ENCODE measurements around the gene BHLHE23. TPM values are rescaled to one million over a fixed set of nuclear protein-coding genes. Genes with fewer than 3 reads are reported as not detected.

Gene BHLHE23
- total and polyA plus RNA-seq, 5 donors = not detected

GRCh38 chr20:63049561-63050221 is 42.9 kb upstream of the BHLHE23 start:
- H3K4me3 ChIP-seq (ENCODE audit: low read length) = no peak overlapping the region
- DNase-seq (peak in 1 of 3 donors; percentile 23), ATAC-seq (no peak)
- WGBS = 87% methylated on average over 19 of the region's 19 CpGs
- H3K4me1 ChIP-seq (ENCODE audit: control insufficient read depth, insufficient read depth, low read length) = no peaks in the 10 kb centered on the region
- H3K9me3 ChIP-seq (ENCODE audit: control insufficient read depth, low read length) = no peaks in the 10 kb centered on the region
- intact Hi-C loops (cut with DNase I) = loop anchor here in 2 of 4 donors (10.0 kb wide), 2 partner anchors 125 to 135 kb away; no protein-coding TSS in a partner anchor
- H3K27me3 ChIP-seq (ENCODE audit: control insufficient read depth, insufficient read depth) = no peaks in the 10 kb centered on the region
- H3K27ac ChIP-seq (ENCODE audit: low read length) = no peak overlapping the region

DNA sequence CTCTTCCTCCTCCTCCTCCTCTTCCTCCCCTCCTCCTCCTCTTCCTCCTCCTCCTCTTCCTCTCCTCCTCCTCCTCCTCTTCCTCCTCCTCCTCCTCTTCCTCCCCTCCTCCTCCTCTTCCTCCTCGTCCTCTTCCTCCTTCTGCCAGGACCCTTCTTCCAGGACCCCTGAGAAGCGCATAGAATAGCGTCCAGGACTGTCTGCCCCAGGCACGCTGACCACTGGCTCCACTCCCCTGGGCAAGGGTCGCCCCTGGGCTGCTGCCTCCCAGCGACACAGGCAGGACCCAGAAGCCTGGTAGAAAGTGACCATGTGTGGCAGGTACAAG is 42.4 kb upstream of the BHLHE23 start:
- H3K4me3 ChIP-seq (ENCODE audit: low read length) = no peak overlapping the region
- H3K27ac ChIP-seq (ENCODE audit: low read length) = no peak overlapping the region
- intact Hi-C loops (cut with DNase I) = no loop called here
- H3K27me3 ChIP-seq (ENCODE audit: control insufficient read depth, insufficient read depth) = no peaks in the 10 kb centered on the region
- WGBS = 88% methylated on average over 6 of the region's 6 CpGs
- H3K4me1 ChIP-seq (ENCODE audit: control insufficient read depth, insufficient read depth, low read length) = no peaks in the 10 kb centered on the region
- no peak for ATAC-seq
- no peaks in the 10 kb centered on the region for H3K9me3 ChIP-seq (ENCODE audit: control insufficient read depth, low read length)
- no peak for DNase-seq

DNA sequence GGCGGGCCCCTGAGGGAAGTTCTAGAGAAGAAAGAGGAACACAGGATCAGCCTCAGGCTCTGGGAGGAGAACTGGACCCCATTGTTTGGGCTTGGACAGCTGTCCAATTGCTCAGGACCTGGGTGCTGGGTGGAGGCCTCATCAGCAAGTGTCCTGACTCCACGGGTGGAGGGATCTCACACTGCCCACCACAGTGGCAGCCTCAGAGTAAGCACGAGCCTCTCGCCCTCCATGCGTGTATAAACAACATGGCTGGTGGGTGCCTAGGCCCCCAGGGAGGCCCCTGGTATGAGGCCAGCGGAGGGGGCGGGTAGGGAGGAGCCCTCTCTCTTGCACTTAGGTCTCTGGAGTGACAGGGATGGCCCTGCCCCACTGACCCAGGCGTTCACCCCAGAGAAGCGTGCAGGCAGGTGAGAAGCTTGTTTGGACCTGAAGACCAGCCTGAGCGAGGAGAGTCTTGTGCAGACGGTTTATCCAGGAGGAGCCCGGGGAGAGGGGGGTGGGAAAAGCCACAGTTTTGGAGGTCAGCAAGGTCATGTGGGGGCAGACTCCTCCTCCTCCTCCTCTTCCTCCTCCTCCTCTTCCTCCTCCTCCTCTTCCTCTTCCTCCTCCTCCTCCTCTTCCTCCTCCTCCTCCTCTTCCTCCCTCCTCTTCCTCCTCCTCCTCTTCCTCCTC is 41.9 kb upstream of the BHLHE23 start:
- Histone ChIP-seq H3K4me3 (ENCODE audit: low read length) (no peak overlapping the region), H3K27ac (ENCODE audit: low read length) (no peak overlapping the region), H3K9me3 (ENCODE audit: control insufficient read depth, low read length) (no peaks in the 10 kb centered on the region), H3K4me1 (ENCODE audit: control insufficient read depth, insufficient read depth, low read length) (no peaks in the 10 kb centered on the region), H3K27me3 (ENCODE audit: control insufficient read depth, insufficient read depth) (no peaks in the 10 kb centered on the region)
- DNase-seq (peak in 1 of 3 donors; percentile 40), ATAC-seq (no peak)
- WGBS = 89% methylated on average over 12 of the region's 12 CpGs
- intact Hi-C loops (cut with DNase I) = no loop called here

DNA sequence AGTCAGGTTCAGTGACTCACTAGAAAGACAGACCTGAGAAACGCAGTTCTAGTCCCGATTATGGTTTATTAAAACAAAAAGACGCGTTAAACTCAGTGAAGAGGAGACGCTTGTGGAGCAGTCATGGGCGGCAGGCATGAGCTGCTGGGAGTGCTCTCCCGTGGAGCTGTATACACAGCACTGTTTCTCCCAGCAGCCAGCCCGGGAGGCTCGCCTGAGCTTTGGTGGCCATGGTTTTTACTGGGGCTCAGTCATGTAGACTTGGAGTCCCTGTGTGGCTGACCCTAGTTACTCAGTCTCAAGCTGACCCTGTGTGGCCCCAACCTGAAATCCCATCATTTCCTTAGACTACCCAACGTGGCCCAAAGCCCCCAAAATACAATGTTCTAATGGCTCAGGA is 41.2 kb upstream of the BHLHE23 start:
- Histone ChIP-seq H3K27me3 (ENCODE audit: control insufficient read depth, insufficient read depth) (no peaks in the 10 kb centered on the region), H3K4me1 (ENCODE audit: control insufficient read depth, insufficient read depth, low read length) (no peaks in the 10 kb centered on the region), H3K4me3 (ENCODE audit: low read length) (no peak overlapping the region), H3K9me3 (ENCODE audit: control insufficient read depth, low read length) (no peaks in the 10 kb centered on the region), H3K27ac (ENCODE audit: low read length) (no peak overlapping the region)
- 88% methylated on average over 10 of the region's 10 CpGs for WGBS
- no peak for DNase-seq
- intact Hi-C loops (cut with DNase I) = no loop called here
- ATAC-seq = no peak

DNA sequence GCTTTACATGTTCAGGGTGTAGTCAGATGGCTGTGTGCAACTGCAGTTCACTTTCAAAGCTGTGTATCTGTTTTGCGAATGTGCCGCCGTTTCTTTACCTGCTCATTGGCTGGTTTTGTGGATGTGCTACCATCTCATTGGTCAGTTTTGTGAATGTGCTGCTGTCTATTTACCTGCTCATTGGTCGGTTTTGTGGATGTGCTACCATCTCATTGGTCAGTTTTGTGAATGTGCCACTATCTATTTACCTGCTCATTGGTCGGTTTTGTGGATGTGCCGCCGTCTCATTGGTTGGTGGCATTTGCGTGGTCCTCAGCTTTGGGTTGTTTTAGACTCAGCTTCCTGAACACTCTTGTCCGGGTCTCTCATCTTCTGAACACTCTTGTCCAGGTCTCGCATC is 40.5 kb upstream of the BHLHE23 start:
- Histone ChIP-seq H3K27me3 (ENCODE audit: control insufficient read depth, insufficient read depth) (no peaks in the 10 kb centered on the region), H3K9me3 (ENCODE audit: control insufficient read depth, low read length) (no peaks in the 10 kb centered on the region), H3K4me1 (ENCODE audit: control insufficient read depth, insufficient read depth, low read length) (no peaks in the 10 kb centered on the region), H3K4me3 (ENCODE audit: low read length) (no peak overlapping the region), H3K27ac (ENCODE audit: low read length) (no peak overlapping the region)
- ATAC-seq (no peak), DNase-seq (no peak)
- 94% methylated on average over 10 of the region's 10 CpGs for WGBS
- intact Hi-C loops (cut with DNase I) = no loop called here

DNA sequence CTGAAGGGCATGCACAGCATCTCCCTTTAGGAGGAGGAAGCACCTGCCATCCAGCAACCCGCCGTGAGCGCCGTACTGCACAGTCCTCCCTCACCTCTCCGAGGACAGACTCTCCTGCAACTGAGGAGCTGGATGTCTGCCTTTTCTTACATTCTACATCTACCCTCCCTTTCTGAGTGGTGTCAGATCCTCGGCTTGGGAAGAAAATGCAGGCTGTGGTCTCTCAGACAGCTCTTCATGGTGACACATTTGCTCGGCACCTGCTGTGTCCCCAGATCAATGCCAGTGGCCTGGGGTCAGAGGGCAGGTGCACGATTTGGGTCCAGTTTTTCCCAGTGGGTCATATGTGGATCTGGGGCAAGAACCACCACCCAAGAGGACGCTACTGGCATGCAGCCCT is 40.1 kb upstream of the BHLHE23 start:
- Histone ChIP-seq H3K4me3 (ENCODE audit: low read length) (no peak overlapping the region), H3K9me3 (ENCODE audit: control insufficient read depth, low read length) (no peaks in the 10 kb centered on the region), H3K27me3 (ENCODE audit: control insufficient read depth, insufficient read depth) (no peaks in the 10 kb centered on the region), H3K27ac (ENCODE audit: low read length) (no peak overlapping the region), H3K4me1 (ENCODE audit: control insufficient read depth, insufficient read depth, low read length) (no peaks in the 10 kb centered on the region)
- intact Hi-C loops (cut with DNase I) = no loop called here
- no peak for ATAC-seq
- DNase-seq = no peak
- WGBS = 80% methylated on average over 9 of the region's 9 CpGs

GRCh38 chr20:63045991-63046390 is 39.2 kb upstream of the BHLHE23 start:
- Histone ChIP-seq H3K4me1 (ENCODE audit: control insufficient read depth, insufficient read depth, low read length) (no peaks in the 10 kb centered on the region), H3K27me3 (ENCODE audit: control insufficient read depth, insufficient read depth) (no peaks in the 10 kb centered on the region), H3K27ac (ENCODE audit: low read length) (no peak overlapping the region), H3K9me3 (ENCODE audit: control insufficient read depth, low read length) (no peaks in the 10 kb centered on the region), H3K4me3 (ENCODE audit: low read length) (no peak overlapping the region)
- no peak for DNase-seq
- no peak for ATAC-seq
- whole genome bisulfite sequencing = 69% methylated on average over 12 of the region's 12 CpGs
- intact Hi-C loops (cut with DNase I) = no loop called here

GRCh38 chr20:63045401-63045800 is 38.6 kb upstream of the BHLHE23 start:
- H3K27ac ChIP-seq (ENCODE audit: low read length) = no peak overlapping the region
- no peaks in the 10 kb centered on the region for H3K9me3 ChIP-seq (ENCODE audit: control insufficient read depth, low read length)
- H3K4me3 ChIP-seq (ENCODE audit: low read length) = no peak overlapping the region
- intact Hi-C loops (cut with DNase I) = no loop called here
- H3K4me1 ChIP-seq (ENCODE audit: control insufficient read depth, insufficient read depth, low read length) = no peaks in the 10 kb centered on the region
- ATAC-seq (no peak), DNase-seq (no peak)
- no peaks in the 10 kb centered on the region for H3K27me3 ChIP-seq (ENCODE audit: control insufficient read depth, insufficient read depth)
- 76% methylated on average over 14 of the region's 14 CpGs for WGBS

DNA sequence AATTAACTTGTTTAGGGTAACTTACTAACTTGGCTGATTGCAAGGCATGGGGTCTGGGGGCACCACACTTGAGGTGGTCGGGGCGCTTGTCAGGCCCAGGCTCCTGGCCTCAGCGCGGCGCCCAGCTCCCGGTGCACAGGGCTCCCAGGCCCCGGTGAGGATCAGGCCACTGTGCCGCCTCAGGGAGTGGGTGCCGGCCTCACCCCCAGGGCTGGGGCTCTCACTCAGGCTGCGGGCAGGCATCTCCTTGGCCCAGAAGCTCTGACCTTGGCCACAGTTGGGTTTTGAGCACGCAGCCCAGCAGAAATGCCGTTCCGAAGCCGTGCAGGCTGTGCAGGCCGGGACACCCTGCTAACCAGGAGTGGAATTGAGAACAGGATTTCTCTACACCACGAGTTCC is 37.8 kb upstream of the BHLHE23 start:
- H3K27ac ChIP-seq (ENCODE audit: low read length) = no peak overlapping the region
- no peaks in the 10 kb centered on the region for H3K4me1 ChIP-seq (ENCODE audit: control insufficient read depth, insufficient read depth, low read length)
- no peaks in the 10 kb centered on the region for H3K27me3 ChIP-seq (ENCODE audit: control insufficient read depth, insufficient read depth)
- intact Hi-C loops (cut with DNase I) = no loop called here
- no peak overlapping the region for H3K4me3 ChIP-seq (ENCODE audit: low read length)
- 76% methylated on average over 16 of the region's 16 CpGs for WGBS
- DNase-seq = peak in 1 of 3 donors; percentile 36
- ATAC-seq = no peak
- H3K9me3 ChIP-seq (ENCODE audit: control insufficient read depth, low read length) = no peaks in the 10 kb centered on the region

GRCh38 chr20:63044204-63044600 is 37.4 kb upstream of the BHLHE23 start:
- no peaks in the 10 kb centered on the region for H3K27me3 ChIP-seq (ENCODE audit: control insufficient read depth, insufficient read depth)
- ATAC-seq = no peak
- 84% methylated on average over 25 of the region's 25 CpGs for WGBS

DNA sequence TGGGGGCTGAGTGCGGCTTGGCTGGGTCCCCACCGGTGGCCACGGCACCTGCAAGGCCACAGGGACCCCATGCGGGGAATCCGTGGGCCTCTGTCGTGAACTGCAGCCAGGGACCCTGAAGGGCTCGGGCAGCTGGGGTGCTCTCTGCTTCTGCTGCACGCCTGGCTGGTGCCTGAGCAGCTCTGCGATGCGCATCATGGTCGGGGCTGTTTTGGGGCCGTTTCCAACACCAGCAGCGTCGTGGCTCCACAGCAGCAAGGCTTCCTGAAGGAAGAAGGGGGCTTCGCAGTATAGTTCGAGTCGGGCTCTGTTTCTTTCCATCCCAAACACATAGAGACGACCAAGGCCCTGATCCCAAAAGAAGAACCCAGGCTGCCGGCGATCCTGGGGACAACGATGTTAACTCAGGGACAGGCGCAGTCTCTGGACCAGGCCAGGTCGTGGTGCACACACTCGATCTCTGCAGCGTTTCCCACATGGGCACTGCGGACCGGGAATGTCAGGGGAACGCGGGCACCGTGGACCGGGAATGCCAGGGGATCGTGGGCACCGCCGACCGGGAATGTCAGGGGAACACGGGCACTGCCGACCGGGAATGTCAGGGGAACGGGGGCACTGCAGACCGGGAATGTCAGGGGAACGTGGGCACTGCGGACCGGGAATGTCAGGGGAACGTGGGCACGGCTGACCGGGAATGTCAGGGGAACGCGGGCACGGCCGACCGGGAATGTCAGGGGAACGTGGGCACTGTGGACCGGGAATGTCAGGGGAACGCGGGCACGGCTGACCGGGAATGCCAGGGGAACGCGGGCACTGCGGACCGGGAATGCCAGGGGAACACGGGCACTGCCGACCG is 36.8 kb upstream of the BHLHE23 start:
- Histone ChIP-seq H3K27me3 (ENCODE audit: control insufficient read depth, insufficient read depth) (no peaks in the 10 kb centered on the region), H3K9me3 (ENCODE audit: control insufficient read depth, low read length) (no peaks in the 10 kb centered on the region), H3K4me1 (ENCODE audit: control insufficient read depth, insufficient read depth, low read length) (no peaks in the 10 kb centered on the region), H3K4me3 (ENCODE audit: low read length) (no peak overlapping the region), H3K27ac (ENCODE audit: low read length) (no peak overlapping the region)
- intact Hi-C loops (cut with DNase I) = no loop called here
- ATAC-seq (no peak), DNase-seq (peak in 1 of 3 donors; percentile 35)
- WGBS = 87% methylated on average over 64 of the region's 64 CpGs

More at GRCh38 chr20:63044204-63044600, 37.4 kb upstream of the BHLHE23 start:
- no peak overlapping the region for H3K27ac ChIP-seq (ENCODE audit: low read length)
- H3K9me3 ChIP-seq (ENCODE audit: control insufficient read depth, low read length) = no peaks in the 10 kb centered on the region
- intact Hi-C loops (cut with DNase I) = no loop called here
- no peak overlapping the region for H3K4me3 ChIP-seq (ENCODE audit: low read length)
- no peak for DNase-seq
- H3K4me1 ChIP-seq (ENCODE audit: control insufficient read depth, insufficient read depth, low read length) = no peaks in the 10 kb centered on the region

All from right cardiac atrium (tissue), 5 donors.